HG03558 (cell line): Measurements from ENCODE around the gene UBE3B.

Source experiments
- ATAC-seq: cut with Tn5 transposase; IDR thresholded peaks from one replicate; pipeline ENCODE4 v1.9.1; 2021; ENCODE audit warnings: moderate number of reproducible peaks; ENCODE audit not compliant: unreplicated experiment; ENCODE audit errors: extremely low read depth

Gene UBE3B

GRCh38 chr12:109563291-109564284 lies 86.2 kb downstream of the UBE3B start:
- ATAC-seq: no peak

- ATAC-seq: no peak
These were observed 89.0 kb downstream of the UBE3B start for GRCh38 chr12:109566424-109566823.

- ATAC-seq: no peak
These were observed 89.9 kb downstream of the UBE3B start for GRCh38 chr12:109567296-109567695.

- no peak for ATAC-seq
These were observed 90.5 kb downstream of the UBE3B start for GRCh38 chr12:109567967-109568366.

GRCh38 chr12:109568486-109568885 lies 91.1 kb downstream of the UBE3B start:
- ATAC-seq: no peak

- ATAC-seq: no peak
These were observed 94.5 kb downstream of the UBE3B start for GRCh38 chr12:109571773-109572505.

- no peak for ATAC-seq
These were observed 95.0 kb downstream of the UBE3B start for GRCh38 chr12:109572506-109572845.

GRCh38 chr12:109573029-109573913 lies 95.8 kb downstream of the UBE3B start, which contains the start of the genes MMAB and MVK:
Gene MMAB (minus strand): TSS chr12:109573504. CDS start chr12:109573480, 24 bp downstream.
Gene MVK (plus strand): TSS chr12:109573794. CDS start chr12:109574823, 1,029 bp downstream.
- peak; percentile 90 for ATAC-seq

GRCh38 chr12:109573914-109574244 lies 96.4 kb downstream of the UBE3B start:
- ATAC-seq: peak; percentile 1

- no peak for ATAC-seq
These were observed 98.2 kb downstream of the UBE3B start for GRCh38 chr12:109575683-109576082.

- no peak for ATAC-seq
These were observed 99.9 kb downstream of the UBE3B start for GRCh38 chr12:109577311-109577710.

- no peak for ATAC-seq
These were observed 101.0 kb downstream of the UBE3B start for GRCh38 chr12:109578330-109578927.

GRCh38 chr12:109579639-109580038 lies 102.2 kb downstream of the UBE3B start:
- ATAC-seq: no peak

- no peak for ATAC-seq
These were observed 102.8 kb downstream of the UBE3B start for GRCh38 chr12:109580272-109580671.

- no peak for ATAC-seq
These were observed 103.4 kb downstream of the UBE3B start for GRCh38 chr12:109580684-109581333.

- ATAC-seq: no peak
These were observed 103.9 kb downstream of the UBE3B start for GRCh38 chr12:109581334-109581691.

GRCh38 chr12:109581856-109582255 lies 104.4 kb downstream of the UBE3B start:
- ATAC-seq: no peak

- ATAC-seq: no peak
These were observed 105.2 kb downstream of the UBE3B start for GRCh38 chr12:109582636-109583035.

GRCh38 chr12:109583733-109584132 lies 106.3 kb downstream of the UBE3B start:
- ATAC-seq: no peak
